ENCODE measurements around the gene PTBP3.
"Not testable (repeated sequence)": the region's sequence is repeated elsewhere in the genome, so short reads cannot be mapped to it uniquely, and the experiment has no call there.

The PTBP3 gene

GRCh38 chr9:112218908-112219307 is 114.5 kb downstream of the PTBP3 start:
- peaks cover 3% of the 10 kb centered on the region; the same call in 1 of the 2 replicates for H3K36me3 ChIP-seq (ENCODE audit: insufficient read depth, low read length)
- no peak overlapping the region for H3K9ac ChIP-seq (ENCODE audit: low read depth, low read length)
- H3K4me1 ChIP-seq (ENCODE audit: insufficient read depth, low read length) = no peaks in the 10 kb centered on the region
- no peaks in the 10 kb centered on the region for H3K9me3 ChIP-seq (ENCODE audit: control insufficient read depth, insufficient read depth, low read length)

GRCh38 chr9:112212926-112213325 is 120.5 kb downstream of the PTBP3 start:
- Histone ChIP-seq H3K4me1 (ENCODE audit: insufficient read depth, low read length) (no peaks in the 10 kb centered on the region), H3K9me3 (ENCODE audit: control insufficient read depth, insufficient read depth, low read length) (no peaks in the 10 kb centered on the region), H3K36me3 (ENCODE audit: insufficient read depth, low read length) (peaks cover 9% of the 10 kb centered on the region), H3K9ac (ENCODE audit: low read depth, low read length) (no peak overlapping the region)

- H3K9me3 ChIP-seq (ENCODE audit: control insufficient read depth, insufficient read depth, low read length) = no peaks in the 10 kb centered on the region
- H3K4me1 ChIP-seq (ENCODE audit: insufficient read depth, low read length) = no peaks in the 10 kb centered on the region
- no peak overlapping the region for H3K9ac ChIP-seq (ENCODE audit: low read depth, low read length)
- peaks cover 20% of the 10 kb centered on the region for H3K36me3 ChIP-seq (ENCODE audit: insufficient read depth, low read length)
Measured at GRCh38 chr9:112207451-112207850, 126.0 kb downstream of the PTBP3 start.

- Histone ChIP-seq H3K9me3 (ENCODE audit: control insufficient read depth, insufficient read depth, low read length) (no peaks in the 10 kb centered on the region), H3K36me3 (ENCODE audit: insufficient read depth, low read length) (peaks cover 11% of the 10 kb centered on the region), H3K4me1 (ENCODE audit: insufficient read depth, low read length) (no peaks in the 10 kb centered on the region), H3K9ac (ENCODE audit: low read depth, low read length) (no peak overlapping the region)
Measured at GRCh38 chr9:112203536-112203935, 129.9 kb downstream of the PTBP3 start.

- peaks cover 1% of the 10 kb centered on the region; the same call in 1 of the 2 replicates for H3K36me3 ChIP-seq (ENCODE audit: insufficient read depth, low read length)
- H3K9ac ChIP-seq (ENCODE audit: low read depth, low read length) = no peak overlapping the region
- H3K9me3 ChIP-seq (ENCODE audit: control insufficient read depth, insufficient read depth, low read length) = no peaks in the 10 kb centered on the region
- no peaks in the 10 kb centered on the region for H3K4me1 ChIP-seq (ENCODE audit: insufficient read depth, low read length)
Measured at GRCh38 chr9:112200711-112201110, 132.7 kb downstream of the PTBP3 start.

GRCh38 chr9:112198646-112199045 is 134.8 kb downstream of the PTBP3 start:
- no peaks in the 10 kb centered on the region for H3K36me3 ChIP-seq (ENCODE audit: insufficient read depth, low read length)
- no peak overlapping the region for H3K9ac ChIP-seq (ENCODE audit: low read depth, low read length)
- no peaks in the 10 kb centered on the region for H3K9me3 ChIP-seq (ENCODE audit: control insufficient read depth, insufficient read depth, low read length)
- 0 out of 2 replicates have a peak, but pooled peaks cover 3% of the 10 kb centered on the region for H3K4me1 ChIP-seq (ENCODE audit: insufficient read depth, low read length)

- H3K9ac ChIP-seq (ENCODE audit: low read depth, low read length) = no peak overlapping the region
- 0 out of 2 replicates have a peak, but pooled peaks cover 5% of the 10 kb centered on the region for H3K4me1 ChIP-seq (ENCODE audit: insufficient read depth, low read length)
- H3K9me3 ChIP-seq (ENCODE audit: control insufficient read depth, insufficient read depth, low read length) = no peaks in the 10 kb centered on the region
- no peaks in the 10 kb centered on the region for H3K36me3 ChIP-seq (ENCODE audit: insufficient read depth, low read length)
Measured at GRCh38 chr9:112194969-112195431, 138.4 kb downstream of the PTBP3 start.

- no peak overlapping the region for H3K9ac ChIP-seq (ENCODE audit: low read depth, low read length)
- H3K4me1 ChIP-seq (ENCODE audit: insufficient read depth, low read length) = 0 out of 2 replicates have a peak, but pooled peaks cover 5% of the 10 kb centered on the region
- H3K36me3 ChIP-seq (ENCODE audit: insufficient read depth, low read length) = no peaks in the 10 kb centered on the region
- H3K9me3 ChIP-seq (ENCODE audit: control insufficient read depth, insufficient read depth, low read length) = no peaks in the 10 kb centered on the region
Measured at GRCh38 chr9:112193572-112194288, 139.7 kb downstream of the PTBP3 start.

- H3K9me3 ChIP-seq (ENCODE audit: control insufficient read depth, insufficient read depth, low read length); H3K4me1 ChIP-seq (ENCODE audit: insufficient read depth, low read length); H3K36me3 ChIP-seq (ENCODE audit: insufficient read depth, low read length); H3K9ac ChIP-seq (ENCODE audit: low read depth, low read length): not testable (repeated sequence)
Measured at GRCh38 chr9:112190320-112190719, 143.1 kb downstream of the PTBP3 start.

GRCh38 chr9:112188884-112189283 is 144.5 kb downstream of the PTBP3 start:
- Histone ChIP-seq H3K36me3 (ENCODE audit: insufficient read depth, low read length) (no peaks in the 10 kb centered on the region), H3K9ac (ENCODE audit: low read depth, low read length) (no peak overlapping the region), H3K4me1 (ENCODE audit: insufficient read depth, low read length) (0 out of 2 replicates have a peak, but pooled peaks cover 7% of the 10 kb centered on the region), H3K9me3 (ENCODE audit: control insufficient read depth, insufficient read depth, low read length) (no peaks in the 10 kb centered on the region)

- Histone ChIP-seq H3K9ac (ENCODE audit: low read depth, low read length) (no peak overlapping the region), H3K9me3 (ENCODE audit: control insufficient read depth, insufficient read depth, low read length) (no peaks in the 10 kb centered on the region; the same call in 1 of the 2 replicates), H3K4me1 (ENCODE audit: insufficient read depth, low read length) (0 out of 2 replicates have a peak, but pooled peaks cover 3% of the 10 kb centered on the region), H3K36me3 (ENCODE audit: insufficient read depth, low read length) (no peaks in the 10 kb centered on the region)
Measured at GRCh38 chr9:112187404-112187803, 146.0 kb downstream of the PTBP3 start.

- Histone ChIP-seq H3K9me3 (ENCODE audit: control insufficient read depth, insufficient read depth, low read length) (no peaks in the 10 kb centered on the region; the same call in 1 of the 2 replicates), H3K36me3 (ENCODE audit: insufficient read depth, low read length) (no peaks in the 10 kb centered on the region), H3K9ac (ENCODE audit: low read depth, low read length) (no peak overlapping the region), H3K4me1 (ENCODE audit: insufficient read depth, low read length) (0 out of 2 replicates have a peak, but pooled peaks cover 3% of the 10 kb centered on the region)
Measured at GRCh38 chr9:112186695-112187094, 146.7 kb downstream of the PTBP3 start.

GRCh38 chr9:112184946-112185345 is 148.5 kb downstream of the PTBP3 start:
- H3K9ac ChIP-seq (ENCODE audit: low read depth, low read length) = no peak overlapping the region

GRCh38 chr9:112184221-112184620 is 149.2 kb downstream of the PTBP3 start:
- H3K4me1 ChIP-seq (ENCODE audit: insufficient read depth, low read length) = peaks cover 14% of the 10 kb centered on the region
- H3K36me3 ChIP-seq (ENCODE audit: insufficient read depth, low read length) = no peaks in the 10 kb centered on the region
- H3K9ac ChIP-seq (ENCODE audit: low read depth, low read length) = no peak overlapping the region
- no peaks in the 10 kb centered on the region; the same call in 1 of the 2 replicates for H3K9me3 ChIP-seq (ENCODE audit: control insufficient read depth, insufficient read depth, low read length)

More at GRCh38 chr9:112184946-112185345, 148.5 kb downstream of the PTBP3 start:
- H3K4me1 ChIP-seq (ENCODE audit: insufficient read depth, low read length) = peaks cover 14% of the 10 kb centered on the region
- H3K9me3 ChIP-seq (ENCODE audit: control insufficient read depth, insufficient read depth, low read length) = no peaks in the 10 kb centered on the region; the same call in 1 of the 2 replicates
- no peaks in the 10 kb centered on the region for H3K36me3 ChIP-seq (ENCODE audit: insufficient read depth, low read length)

- Histone ChIP-seq H3K9me3 (ENCODE audit: control insufficient read depth, insufficient read depth, low read length) (no peaks in the 10 kb centered on the region; the same call in 1 of the 2 replicates), H3K9ac (ENCODE audit: low read depth, low read length) (no peak overlapping the region), H3K4me1 (ENCODE audit: insufficient read depth, low read length) (peaks cover 11% of the 10 kb centered on the region), H3K36me3 (ENCODE audit: insufficient read depth, low read length) (no peaks in the 10 kb centered on the region)
Measured at GRCh38 chr9:112180387-112180881, 153.0 kb downstream of the PTBP3 start.

Data from ES-I3 (cell line).